HG02678 (cell line): ENCODE results near the gene KSR2.
"Not testable (repeated sequence)": the region's sequence is repeated elsewhere in the genome, so short reads cannot be mapped to it uniquely, and the experiment has no call there.

Experiments
- ATAC-seq: cut with Tn5 transposase; IDR thresholded peaks from one replicate; pipeline ENCODE4 v1.9.1; 2021; ENCODE audit warnings: mild to moderate bottlenecking, moderate library complexity; ENCODE audit not compliant: unreplicated experiment

The KSR2 gene

GRCh38 chr12:117768860-117769259, 199.9 kb downstream of the KSR2 start:
- no peak for ATAC-seq

DNA sequence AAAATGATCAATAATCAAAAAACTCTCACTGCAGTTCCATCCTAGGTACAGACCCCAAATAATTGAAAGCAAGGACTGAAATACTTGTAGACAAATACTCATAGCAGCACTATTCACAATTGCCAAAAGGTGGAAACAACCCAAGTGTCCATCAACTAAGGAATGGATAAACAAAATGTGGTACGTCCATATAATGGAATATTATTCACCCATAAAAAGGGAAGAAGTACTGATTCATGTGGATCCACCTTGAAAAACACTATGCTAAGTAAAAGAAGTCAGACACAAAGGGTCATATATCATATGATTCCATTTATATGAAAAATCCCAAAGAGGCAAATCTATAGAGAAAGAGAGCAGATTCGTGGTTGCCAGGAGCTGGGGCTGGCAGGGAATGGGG, 202.8 kb downstream of the KSR2 start:
- ATAC-seq: no peak

DNA sequence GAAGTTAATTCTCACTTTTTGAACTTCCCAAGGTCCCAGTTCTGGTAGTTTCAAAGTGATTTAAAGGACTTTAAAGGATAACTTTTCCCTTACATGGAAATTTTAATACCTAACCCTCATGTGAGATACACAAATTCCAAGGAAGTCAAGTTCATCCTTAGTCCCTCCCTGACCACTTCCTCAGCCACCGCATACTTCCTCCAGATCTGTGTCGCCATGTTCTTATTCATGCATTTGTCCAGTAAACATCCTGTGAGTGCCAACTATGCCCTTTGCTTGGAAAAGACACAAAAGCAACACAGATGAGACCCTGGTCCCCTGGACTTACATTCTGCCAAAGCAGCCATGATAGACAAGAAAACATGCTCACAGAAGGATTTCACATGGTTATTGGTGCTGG, 206.6 kb downstream of the KSR2 start:
- no peak for ATAC-seq

DNA sequence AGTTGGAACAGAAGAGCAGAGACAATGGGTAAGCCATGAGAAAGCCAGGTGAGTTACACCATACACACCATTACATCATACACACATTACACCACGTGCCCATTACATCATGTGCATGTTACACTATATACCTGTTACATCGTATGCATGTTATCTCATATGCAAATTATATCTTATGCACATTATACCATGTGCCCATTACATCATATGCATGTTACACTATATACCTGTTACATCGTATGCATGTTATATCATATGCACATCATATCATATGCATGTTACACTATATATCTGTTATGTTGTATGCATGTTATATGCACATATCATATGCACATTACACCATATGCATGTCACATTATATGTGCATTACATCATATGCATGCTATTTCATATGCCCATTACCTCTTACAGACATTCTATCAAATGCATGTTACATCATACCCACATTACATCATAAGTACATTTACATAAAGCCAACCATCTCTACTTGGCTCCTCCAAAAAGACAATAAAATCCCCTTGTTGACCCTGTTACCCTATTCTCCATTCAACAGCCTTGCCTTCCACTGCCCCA, 207.2 kb downstream of the KSR2 start:
- no peak for ATAC-seq

DNA sequence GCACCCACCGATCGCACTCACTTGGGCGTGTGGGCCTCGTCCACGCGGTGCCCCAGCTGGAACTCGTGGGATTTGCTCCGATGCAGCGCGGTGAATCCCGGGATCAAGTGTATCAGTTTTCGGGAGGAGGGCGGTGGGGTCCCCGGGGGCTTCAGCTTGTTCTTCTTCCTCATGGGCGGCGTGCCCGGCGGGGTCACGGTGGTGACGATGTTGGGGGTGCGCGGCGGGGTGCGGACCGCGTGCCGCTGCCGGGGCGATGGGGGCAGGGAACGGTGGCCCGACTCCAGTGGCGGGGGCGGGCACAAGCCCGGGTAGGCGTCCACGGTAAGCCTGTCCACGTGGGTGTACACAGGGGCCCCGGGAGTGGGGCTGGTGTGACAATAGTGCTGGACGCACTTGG, 207.8 kb downstream of the KSR2 start:
- ATAC-seq: no peak

- ATAC-seq: no peak
Observed at GRCh38 chr12:117750657-117751056, 218.1 kb downstream of the KSR2 start.

DNA sequence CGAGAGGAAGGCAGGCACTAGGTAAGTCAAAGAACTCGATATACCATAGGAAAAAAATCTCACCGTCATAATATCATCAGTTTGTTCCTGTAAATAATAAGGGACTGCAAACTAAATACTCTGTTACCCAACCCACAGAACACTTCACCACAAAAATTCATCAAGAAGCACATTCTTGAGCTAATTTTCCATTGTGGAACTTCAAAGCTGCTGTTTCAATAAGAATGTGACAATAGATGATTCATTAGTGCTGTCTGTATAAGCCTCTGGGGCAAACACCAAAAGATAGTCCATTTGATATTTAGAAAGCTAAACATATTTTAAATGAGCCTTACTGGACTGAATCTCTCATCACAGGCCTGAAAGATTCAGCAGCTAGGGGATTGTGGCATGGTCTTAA, 219.4 kb downstream of the KSR2 start:
- ATAC-seq: no peak

DNA sequence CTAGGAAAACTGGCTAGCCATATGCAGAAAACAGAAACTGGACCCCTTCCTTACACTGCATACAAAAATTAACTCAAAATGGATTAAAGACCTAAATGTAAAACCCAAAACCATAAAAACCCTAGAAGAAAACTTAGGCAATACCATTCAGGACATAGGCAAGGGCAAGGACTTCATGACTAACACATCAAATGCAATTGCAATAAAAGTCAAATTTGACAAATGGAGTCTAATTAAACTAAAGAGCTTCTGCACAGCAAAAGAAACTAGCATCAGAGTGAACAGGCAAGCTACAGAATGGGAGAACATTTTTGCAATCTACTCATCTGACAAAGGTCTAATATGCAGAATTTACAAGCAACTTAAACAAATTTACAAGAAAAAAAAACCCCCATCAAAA, 222.4 kb downstream of the KSR2 start:
- ATAC-seq: not testable (repeated sequence)

DNA sequence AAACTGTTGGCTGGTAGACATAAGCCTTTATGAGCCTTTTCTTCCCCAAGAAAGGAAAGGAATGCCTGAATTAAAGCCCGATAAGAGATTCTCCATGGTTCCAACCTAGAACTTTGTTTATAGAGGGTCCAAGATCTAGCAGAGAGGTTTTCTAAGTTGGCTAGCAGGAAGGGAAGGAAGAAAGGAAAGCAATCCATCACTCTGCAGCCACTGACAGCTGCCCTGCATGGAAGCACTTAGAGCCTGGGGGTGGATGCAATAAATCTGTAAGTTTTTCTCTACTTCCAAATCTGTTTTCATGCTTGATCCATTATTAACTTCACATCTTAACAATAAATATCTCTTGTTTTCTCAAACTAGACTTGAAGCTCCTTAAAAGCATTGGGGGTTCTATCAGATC, 224.4 kb downstream of the KSR2 start:
- ATAC-seq: no peak

GRCh38 chr12:117743761-117744160, 225.0 kb downstream of the KSR2 start:
- no peak for ATAC-seq

GRCh38 chr12:117742721-117743120, 226.1 kb downstream of the KSR2 start:
- no peak for ATAC-seq

- ATAC-seq: no peak
Observed at GRCh38 chr12:117738233-117738632, 230.6 kb downstream of the KSR2 start.

DNA sequence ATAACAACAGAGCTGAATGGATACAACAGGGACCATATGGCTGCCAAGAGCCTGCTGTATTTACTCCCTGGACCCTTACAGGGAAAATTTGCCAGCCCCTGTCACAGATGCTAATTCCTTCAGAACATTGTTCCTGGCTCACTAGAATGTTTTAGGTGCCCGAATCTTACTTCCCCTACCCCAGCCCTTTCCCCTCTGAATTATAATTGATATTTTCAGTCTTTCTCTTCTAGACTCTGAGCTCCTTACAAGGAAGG, 235.3 kb downstream of the KSR2 start:
- ATAC-seq: no peak

GRCh38 chr12:117732761-117733548, 235.8 kb downstream of the KSR2 start:
- ATAC-seq: no peak

DNA sequence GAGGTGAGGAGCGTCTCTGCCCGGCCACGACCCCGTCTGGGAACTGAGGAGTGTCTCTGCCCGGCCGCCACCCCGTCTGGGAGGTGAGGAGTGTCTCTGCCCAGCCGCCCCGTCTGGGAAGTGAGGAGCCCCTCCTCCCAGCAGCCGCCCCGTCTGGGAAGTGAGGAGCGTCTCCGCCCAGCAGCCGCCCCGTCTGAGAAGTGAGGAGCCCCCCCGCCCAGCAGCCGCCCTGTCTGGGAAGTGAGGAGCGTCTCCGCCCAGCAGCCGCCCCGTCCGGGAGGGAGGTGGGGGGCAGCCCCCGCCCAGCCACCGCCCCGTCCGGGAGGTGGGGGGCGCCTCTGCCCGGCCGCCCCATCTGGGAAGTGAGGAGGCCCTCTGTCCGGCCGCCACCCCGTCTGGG, 237.7 kb downstream of the KSR2 start:
- ATAC-seq: not testable (repeated sequence)

- ATAC-seq: no peak
Observed at GRCh38 chr12:117727301-117727700, 241.5 kb downstream of the KSR2 start.

GRCh38 chr12:117724543-117724942, 244.2 kb downstream of the KSR2 start:
- ATAC-seq: no peak

- ATAC-seq: no peak
Observed at GRCh38 chr12:117718559-117718958, 250.2 kb downstream of the KSR2 start.

GRCh38 chr12:117718141-117718540, 250.6 kb downstream of the KSR2 start:
- ATAC-seq: no peak

DNA sequence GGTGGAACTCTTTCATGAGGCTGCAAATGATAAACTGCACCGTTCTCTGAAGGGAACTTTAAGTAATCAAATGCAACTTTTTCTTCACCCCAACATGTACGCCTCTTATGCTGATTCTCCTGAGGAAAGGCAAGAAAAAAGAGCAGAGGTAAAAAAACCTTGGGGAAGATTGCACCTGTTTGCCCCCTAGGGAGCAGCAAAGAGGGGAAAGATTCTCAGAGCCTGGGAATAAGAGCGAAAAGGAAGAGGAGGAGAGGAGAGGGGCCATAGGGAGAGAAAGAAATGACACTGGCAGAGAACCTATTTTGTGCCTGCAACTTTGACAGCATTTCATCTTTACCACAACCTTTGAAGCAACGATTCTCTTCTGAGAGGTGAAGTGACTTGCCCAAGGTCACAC, 254.6 kb downstream of the KSR2 start:
- no peak for ATAC-seq

GRCh38 chr12:117710121-117710520, 258.7 kb downstream of the KSR2 start:
- no peak for ATAC-seq

- no peak for ATAC-seq
Observed at GRCh38 chr12:117707861-117708260, 260.9 kb downstream of the KSR2 start.

- ATAC-seq: no peak
Observed at GRCh38 chr12:117703584-117703983, 265.2 kb downstream of the KSR2 start.
